Nephron (organoid): ENCODE results near the gene JCAD.
"Not testable (repeated sequence)": the region's sequence is repeated elsewhere in the genome, so short reads cannot be mapped to it uniquely, and the experiment has no call there.

Source experiments
- H3K27ac Mint-ChIP-seq, 3 experiments: 2 replicates each; pipeline ENCODE4 v1.8.0; 2020; ENCODE audit warnings: mixed read lengths in 3 of 3, mild to moderate bottlenecking in 2 of 3, moderate library complexity in 1 of 3
- H3K27me3 Mint-ChIP-seq: 2 replicates; pipeline ENCODE4 v1.8.0; 2021; ENCODE audit warnings: low read depth, mild to moderate bottlenecking, moderate library complexity, mixed read lengths
- H3K36me3 Mint-ChIP-seq: 2 replicates; pipeline ENCODE4 v1.8.0; 2020; ENCODE audit warnings: low read depth, mixed read lengths
- H3K4me1 Mint-ChIP-seq: 2 replicates; pipeline ENCODE4 v1.8.0; 2020; ENCODE audit warnings: mixed read lengths
- H3K4me3 Mint-ChIP-seq, 3 experiments: 2 replicates each; pipeline ENCODE4 v1.8.0; 2020; ENCODE audit warnings: mild to moderate bottlenecking in 3 of 3, mixed read lengths in 3 of 3, moderate library complexity in 2 of 3
- H3K9me3 Mint-ChIP-seq: 2 replicates; pipeline ENCODE4 v1.8.0; 2020; ENCODE audit warnings: mixed read lengths
- TF ChIP-seq, protein P1 (sequence below), 3 experiments: fragments of 200-600 bp; sonication (generic); IDR thresholded peaks; one replicate each; pipeline ENCODE4 v1.5.0; 2021; ENCODE audit warnings: antibody characterized with exemption in 3 of 3; ENCODE audit not compliant: unreplicated experiment in 3 of 3

The JCAD gene

DNA sequence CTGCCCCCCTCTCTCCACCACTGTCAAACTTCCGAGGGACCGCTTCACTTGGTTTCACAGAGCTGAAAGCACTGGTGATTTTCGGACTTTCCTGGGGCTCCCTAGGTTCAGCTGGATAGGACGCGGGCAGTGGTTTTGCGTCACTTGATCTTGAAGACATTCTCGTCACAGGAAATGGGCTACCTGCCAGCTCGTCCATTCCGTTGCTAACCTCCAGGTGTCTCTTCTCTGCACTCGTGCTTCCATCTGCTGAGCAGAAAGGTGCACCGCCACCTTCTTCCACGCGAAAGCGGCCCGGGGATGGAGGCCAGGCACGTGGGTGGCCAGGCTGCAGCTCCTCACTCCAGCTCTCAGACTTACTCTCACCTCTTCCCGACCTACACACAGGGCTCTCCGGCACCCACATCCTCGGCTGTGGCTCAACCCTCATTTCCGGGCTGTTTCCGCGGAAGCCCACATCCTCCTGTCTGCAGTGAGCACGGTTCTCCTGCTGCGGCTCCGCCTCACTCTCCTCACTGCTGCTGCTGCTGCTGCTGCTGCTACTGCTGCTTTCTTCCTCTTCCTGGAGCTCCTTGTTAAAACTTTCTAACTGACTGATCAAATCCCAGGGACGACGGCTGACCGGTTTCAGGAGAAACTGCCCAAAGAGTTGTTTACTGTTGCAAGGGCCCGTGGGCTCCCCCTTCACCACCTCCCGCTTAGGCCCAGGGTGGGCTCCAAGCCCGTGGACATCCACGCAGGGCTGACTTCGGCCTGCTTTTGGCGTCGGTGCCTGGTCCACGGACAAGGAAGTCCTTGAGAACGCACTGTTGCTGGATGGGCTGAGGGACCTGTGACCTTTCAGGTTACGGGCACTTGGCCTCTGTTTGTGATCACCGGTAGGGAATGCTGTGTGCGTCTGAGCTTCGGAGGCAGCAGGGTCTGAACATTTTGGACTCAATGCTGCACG lies 32.1 kb downstream of the JCAD start:
- peaks cover 11% of the 10 kb centered on the region for H3K27me3 Mint-ChIP-seq
- no peaks in the 10 kb centered on the region for H3K9me3 Mint-ChIP-seq
- H3K4me1 Mint-ChIP-seq: peaks cover 30% of the 10 kb centered on the region
- TF ChIP-seq, protein P1, sequence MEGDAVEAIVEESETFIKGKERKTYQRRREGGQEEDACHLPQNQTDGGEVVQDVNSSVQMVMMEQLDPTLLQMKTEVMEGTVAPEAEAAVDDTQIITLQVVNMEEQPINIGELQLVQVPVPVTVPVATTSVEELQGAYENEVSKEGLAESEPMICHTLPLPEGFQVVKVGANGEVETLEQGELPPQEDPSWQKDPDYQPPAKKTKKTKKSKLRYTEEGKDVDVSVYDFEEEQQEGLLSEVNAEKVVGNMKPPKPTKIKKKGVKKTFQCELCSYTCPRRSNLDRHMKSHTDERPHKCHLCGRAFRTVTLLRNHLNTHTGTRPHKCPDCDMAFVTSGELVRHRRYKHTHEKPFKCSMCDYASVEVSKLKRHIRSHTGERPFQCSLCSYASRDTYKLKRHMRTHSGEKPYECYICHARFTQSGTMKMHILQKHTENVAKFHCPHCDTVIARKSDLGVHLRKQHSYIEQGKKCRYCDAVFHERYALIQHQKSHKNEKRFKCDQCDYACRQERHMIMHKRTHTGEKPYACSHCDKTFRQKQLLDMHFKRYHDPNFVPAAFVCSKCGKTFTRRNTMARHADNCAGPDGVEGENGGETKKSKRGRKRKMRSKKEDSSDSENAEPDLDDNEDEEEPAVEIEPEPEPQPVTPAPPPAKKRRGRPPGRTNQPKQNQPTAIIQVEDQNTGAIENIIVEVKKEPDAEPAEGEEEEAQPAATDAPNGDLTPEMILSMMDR (IDR thresholded peaks at IDR 0.05; ENCODE audit: unreplicated experiment in 3 of 3): no peak
- peaks cover 38% of the 10 kb centered on the region for H3K36me3 Mint-ChIP-seq
- peak overlapping the region; percentile 12 to 59 (median 48) for H3K4me3 Mint-ChIP-seq
- H3K27ac Mint-ChIP-seq: peak overlapping the region; percentile 92 to 95 (median 94)

DNA sequence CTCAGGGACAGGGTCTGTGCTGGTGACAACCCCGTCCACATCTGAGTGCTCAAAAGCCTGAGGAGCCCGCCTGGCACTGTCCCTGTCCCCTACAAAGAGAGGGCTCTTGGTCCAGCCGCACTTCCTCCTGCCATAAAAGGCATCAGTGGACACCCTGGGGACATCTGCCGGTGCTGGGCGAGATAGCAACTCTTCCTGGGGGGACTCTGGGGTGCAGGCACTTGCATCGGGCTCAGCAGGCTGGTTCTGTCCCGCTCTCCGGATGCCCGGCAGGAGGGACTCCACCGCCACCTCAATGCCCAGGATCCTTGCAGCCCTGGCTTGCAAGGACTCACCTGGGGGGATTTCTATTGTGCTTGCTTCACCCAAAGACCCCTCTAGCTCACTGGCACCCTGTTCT lies 32.8 kb downstream of the JCAD start:
- Mint-ChIP-seq H3K4me3 (no peak overlapping the region), H3K9me3 (no peaks in the 10 kb centered on the region), H3K36me3 (peaks cover 43% of the 10 kb centered on the region), H3K27me3 (peaks cover 16% of the 10 kb centered on the region), H3K27ac (no peak overlapping the region), H3K4me1 (peaks cover 30% of the 10 kb centered on the region)
- TF ChIP-seq, protein P1 (IDR thresholded peaks at IDR 0.05; ENCODE audit: unreplicated experiment in 3 of 3): no peak

DNA sequence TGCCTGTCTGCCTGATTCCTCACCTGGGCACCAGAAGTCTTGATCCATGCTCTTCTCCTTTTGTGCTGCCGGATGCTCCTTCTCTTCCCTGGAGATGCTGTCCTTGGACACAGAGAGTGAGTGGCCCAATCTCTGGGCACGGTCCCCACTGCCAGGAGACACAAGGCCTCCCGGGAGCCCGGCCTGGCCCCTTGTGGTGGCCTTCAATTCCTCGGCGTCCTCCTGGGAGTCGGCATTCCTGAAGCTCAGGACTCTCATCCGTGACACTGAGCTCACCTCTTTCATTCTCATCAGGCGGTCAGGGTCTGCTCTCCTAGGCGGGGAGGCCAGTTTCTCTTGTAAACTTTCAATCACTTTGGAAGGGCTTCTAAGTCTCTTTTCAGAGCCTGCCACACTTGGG lies 33.3 kb downstream of the JCAD start:
- TF ChIP-seq, protein P1 (IDR thresholded peaks at IDR 0.05; ENCODE audit: unreplicated experiment in 3 of 3): no peak
- Mint-ChIP-seq H3K4me3 (no peak overlapping the region), H3K9me3 (no peaks in the 10 kb centered on the region), H3K27me3 (peaks cover 16% of the 10 kb centered on the region), H3K36me3 (peaks cover 43% of the 10 kb centered on the region), H3K4me1 (peaks cover 30% of the 10 kb centered on the region), H3K27ac (no peak overlapping the region)

DNA sequence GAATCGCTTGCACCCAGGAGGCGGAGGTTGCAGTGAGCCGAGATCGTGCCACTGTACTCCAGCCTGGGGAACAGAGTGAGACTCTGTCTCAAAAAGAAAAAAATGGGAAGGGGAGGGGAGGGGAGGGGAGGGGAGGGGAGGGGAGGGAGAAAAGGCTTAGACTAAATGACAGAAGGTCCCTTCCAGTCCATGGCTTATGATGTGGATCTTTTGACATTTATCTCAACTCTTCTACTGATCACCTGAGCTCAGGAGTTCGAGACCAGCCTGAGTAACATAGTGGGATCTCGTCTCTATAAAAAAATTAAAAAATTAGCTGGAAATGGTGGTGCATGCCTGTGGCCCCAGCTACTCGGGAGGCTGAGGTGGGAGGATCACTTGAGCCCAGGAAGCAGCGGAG lies 34.0 kb downstream of the JCAD start:
- H3K4me1 Mint-ChIP-seq: peaks cover 33% of the 10 kb centered on the region
- H3K27me3 Mint-ChIP-seq: peaks cover 16% of the 10 kb centered on the region
- not testable (repeated sequence) for H3K27ac Mint-ChIP-seq

DNA sequence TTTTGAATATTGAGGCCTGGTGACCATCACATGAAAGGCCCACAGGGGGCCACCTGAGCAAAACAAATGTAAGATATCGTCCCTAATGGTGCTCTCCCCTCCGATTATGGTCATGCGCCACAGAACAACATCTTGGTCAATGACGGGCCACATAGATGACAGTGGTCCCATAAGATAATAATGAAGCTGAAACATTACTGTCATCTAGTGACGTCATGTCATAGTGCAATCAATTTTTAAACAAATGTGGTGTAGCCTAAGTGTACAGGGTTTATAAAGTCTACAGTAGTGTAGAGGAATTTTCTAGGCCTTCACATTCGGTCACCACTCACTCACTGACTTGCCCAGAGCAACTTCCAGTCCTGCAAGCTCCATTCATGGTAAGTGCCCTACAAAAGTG lies 36.8 kb downstream of the JCAD start:
- no peak overlapping the region for H3K4me3 Mint-ChIP-seq
- TF ChIP-seq, protein P1 (IDR thresholded peaks at IDR 0.05; ENCODE audit: unreplicated experiment in 3 of 3): no peak
- H3K36me3 Mint-ChIP-seq: peaks cover 26% of the 10 kb centered on the region
- H3K27me3 Mint-ChIP-seq: peaks cover 11% of the 10 kb centered on the region
- H3K27ac Mint-ChIP-seq: peak overlapping the region in 1 of 3 experiments; percentile 1
- H3K4me1 Mint-ChIP-seq: peaks cover 29% of the 10 kb centered on the region
- H3K9me3 Mint-ChIP-seq: no peaks in the 10 kb centered on the region

More for the DNA sequence above, 34.0 kb downstream of the JCAD start:
- H3K36me3 Mint-ChIP-seq: peaks cover 43% of the 10 kb centered on the region
- H3K9me3 Mint-ChIP-seq, H3K4me3 Mint-ChIP-seq: not testable (repeated sequence)

DNA sequence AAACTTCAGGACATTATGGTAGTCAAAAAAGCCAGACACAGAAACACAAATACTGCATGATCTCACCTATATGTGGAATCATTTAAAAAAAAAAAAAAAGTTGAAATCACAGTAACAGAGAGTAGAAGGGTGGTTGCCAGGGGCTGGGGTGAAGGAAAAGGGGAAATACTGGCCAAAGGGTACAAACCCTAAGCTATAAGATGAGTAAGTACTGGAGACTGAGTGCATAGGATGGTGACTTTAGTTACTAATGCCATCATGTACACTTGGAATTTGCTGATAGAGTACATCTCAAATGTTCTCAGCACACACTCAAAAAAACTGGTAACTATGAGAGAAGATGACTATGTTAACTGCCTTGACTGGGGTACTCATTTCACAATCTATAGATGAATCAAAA lies 39.9 kb downstream of the JCAD start:
- TF ChIP-seq, protein P1 (IDR thresholded peaks at IDR 0.05; ENCODE audit: unreplicated experiment in 3 of 3): no peak
- Mint-ChIP-seq H3K27ac (peak overlapping the region in 2 of 3 experiments; percentile 9 to 58), H3K27me3 (peaks cover 8% of the 10 kb centered on the region), H3K4me3 (no peak overlapping the region), H3K9me3 (no peaks in the 10 kb centered on the region), H3K36me3 (peaks cover 21% of the 10 kb centered on the region), H3K4me1 (peaks cover 49% of the 10 kb centered on the region)
